GM13977 (cell line): ENCODE measurements around the gene RPL22L1.
"Not testable (repeated sequence)": the region's sequence is repeated elsewhere in the genome, so short reads cannot be mapped to it uniquely, and the experiment has no call there.

Experiments used
- DNase-seq: peaks from one replicate; pipeline ENCODE4 v3.0.0; 2012; ENCODE audit warnings: low spot score
- in situ Hi-C: fragments of 300-500 bp; cut with MboI; formaldehyde crosslinking; loops from one replicate; pipeline ENCODE4 v1.12.0; 2022; ENCODE audit warnings: low sequenced_read_pairs, low pct_unique_long_range_greater_than_20kb, mixed read lengths, inconsistent platforms; ENCODE audit not compliant: unreplicated experiment
- TF ChIP-seq, protein P1 (sequence below): IDR thresholded peaks from 2 replicates; pipeline ENCODE4 v1.5.1; 2012; ENCODE audit warnings: mild to moderate bottlenecking, control low read depth; ENCODE audit not compliant: insufficient read depth; ENCODE audit errors: extremely low read depth, missing control alignments

The RPL22L1 gene

DNA sequence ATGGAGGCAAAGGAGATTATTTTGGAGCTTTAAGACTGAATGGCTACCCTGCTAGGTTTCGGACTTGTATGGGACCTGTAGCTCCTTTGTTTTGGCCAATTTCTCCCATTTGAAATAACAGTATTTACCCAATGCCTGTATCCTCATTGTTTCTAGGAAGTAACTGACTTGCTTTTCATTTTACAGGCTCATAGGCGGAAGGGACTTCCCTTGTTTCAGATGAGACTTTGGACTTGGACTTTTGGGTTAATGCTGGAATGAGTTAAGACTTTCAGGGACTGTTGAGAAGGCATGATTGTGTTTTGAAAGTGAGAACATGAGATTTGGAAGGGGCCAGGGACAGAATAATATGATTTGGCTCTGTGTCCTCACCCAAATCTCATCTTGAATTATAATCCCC is 28.0 kb upstream of the RPL22L1 start:
- in situ Hi-C loops = no loop called here
- no peak for DNase-seq
- TF ChIP-seq, protein P1, sequence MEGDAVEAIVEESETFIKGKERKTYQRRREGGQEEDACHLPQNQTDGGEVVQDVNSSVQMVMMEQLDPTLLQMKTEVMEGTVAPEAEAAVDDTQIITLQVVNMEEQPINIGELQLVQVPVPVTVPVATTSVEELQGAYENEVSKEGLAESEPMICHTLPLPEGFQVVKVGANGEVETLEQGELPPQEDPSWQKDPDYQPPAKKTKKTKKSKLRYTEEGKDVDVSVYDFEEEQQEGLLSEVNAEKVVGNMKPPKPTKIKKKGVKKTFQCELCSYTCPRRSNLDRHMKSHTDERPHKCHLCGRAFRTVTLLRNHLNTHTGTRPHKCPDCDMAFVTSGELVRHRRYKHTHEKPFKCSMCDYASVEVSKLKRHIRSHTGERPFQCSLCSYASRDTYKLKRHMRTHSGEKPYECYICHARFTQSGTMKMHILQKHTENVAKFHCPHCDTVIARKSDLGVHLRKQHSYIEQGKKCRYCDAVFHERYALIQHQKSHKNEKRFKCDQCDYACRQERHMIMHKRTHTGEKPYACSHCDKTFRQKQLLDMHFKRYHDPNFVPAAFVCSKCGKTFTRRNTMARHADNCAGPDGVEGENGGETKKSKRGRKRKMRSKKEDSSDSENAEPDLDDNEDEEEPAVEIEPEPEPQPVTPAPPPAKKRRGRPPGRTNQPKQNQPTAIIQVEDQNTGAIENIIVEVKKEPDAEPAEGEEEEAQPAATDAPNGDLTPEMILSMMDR = no peak

DNA sequence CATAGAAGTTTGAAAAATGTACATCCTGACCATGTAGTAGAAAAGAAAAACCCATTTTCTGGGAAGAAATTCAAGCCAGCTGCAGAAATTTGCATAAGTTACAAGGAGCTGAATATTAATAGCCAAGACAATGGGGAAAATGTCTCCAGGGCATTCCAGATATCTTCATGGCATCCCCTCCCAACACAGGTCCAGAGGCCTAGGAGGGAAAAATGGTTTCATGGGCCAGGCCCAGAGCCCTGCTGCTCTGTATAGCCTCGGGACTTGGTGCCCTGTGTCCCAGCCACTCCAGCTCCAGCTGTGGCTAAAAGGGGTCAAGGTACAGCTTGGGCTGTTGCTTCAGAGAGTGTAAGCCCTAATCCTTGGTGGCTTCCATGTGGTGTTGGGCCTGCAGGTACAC is 27.2 kb upstream of the RPL22L1 start:
- in situ Hi-C loops, DNase-seq: not testable (repeated sequence)

DNA sequence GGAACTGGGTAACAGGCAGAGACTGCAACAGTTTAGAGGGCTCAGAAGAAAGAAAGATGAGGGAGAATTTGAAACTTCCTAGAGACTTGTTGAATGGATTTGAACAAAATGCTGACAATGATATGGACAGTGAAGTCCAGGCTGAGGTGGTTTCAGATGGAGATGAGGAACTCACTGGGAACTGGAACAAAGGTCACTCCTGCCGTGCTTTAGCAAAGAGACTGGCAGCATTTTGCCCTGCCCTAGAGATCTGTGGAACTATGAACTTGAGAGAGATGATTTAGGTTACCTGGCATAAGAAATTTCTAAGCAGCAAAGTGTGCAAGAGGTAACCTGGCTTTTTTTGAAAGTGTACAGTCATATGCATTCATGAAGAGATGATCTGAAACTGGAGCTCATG is 26.8 kb upstream of the RPL22L1 start:
- DNase-seq = no peak
- TF ChIP-seq, protein P1 = no peak
- in situ Hi-C loops = no loop called here

DNA sequence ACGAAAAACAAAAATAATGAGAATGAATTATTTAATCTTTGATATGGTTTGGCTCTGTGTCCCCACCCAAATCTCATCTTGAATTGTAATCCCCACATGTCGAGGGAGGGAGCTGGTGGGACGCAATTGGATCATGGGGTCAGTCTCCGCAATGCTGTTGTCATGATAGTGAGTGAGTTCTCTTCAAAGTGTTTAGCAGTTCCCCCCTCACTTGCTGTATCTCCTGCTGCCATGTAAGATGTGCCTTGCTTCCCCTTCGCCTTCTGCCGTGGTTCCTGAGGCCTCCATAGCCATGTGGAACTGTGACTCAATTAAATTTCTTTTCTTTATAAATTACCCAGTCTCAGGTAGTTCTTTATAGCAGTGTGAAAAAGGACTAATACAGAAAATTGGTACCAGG is 26.3 kb upstream of the RPL22L1 start:
- in situ Hi-C loops, DNase-seq: not testable (repeated sequence)

DNA sequence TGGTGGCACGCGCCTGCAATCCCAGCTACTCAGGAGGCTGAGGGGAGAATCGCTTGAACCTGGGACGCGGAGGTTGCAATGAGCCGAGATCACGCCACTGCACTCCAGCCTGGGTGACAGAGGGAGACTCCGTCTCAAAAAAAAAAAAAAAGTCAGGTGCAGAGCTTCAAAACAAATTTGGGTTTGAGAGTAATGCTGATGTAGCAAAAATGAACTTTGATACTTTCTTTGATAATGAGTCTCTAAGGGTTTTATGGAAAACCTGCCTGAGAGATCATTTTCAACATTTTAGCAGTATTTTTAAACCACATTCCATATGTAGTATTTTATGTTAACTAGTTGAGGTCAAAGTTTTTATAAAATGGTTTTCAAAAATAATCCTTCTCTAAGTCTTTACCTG is 23.9 kb upstream of the RPL22L1 start:
- DNase-seq = no peak
- in situ Hi-C loops = no loop called here
- TF ChIP-seq, protein P1 = no peak

DNA sequence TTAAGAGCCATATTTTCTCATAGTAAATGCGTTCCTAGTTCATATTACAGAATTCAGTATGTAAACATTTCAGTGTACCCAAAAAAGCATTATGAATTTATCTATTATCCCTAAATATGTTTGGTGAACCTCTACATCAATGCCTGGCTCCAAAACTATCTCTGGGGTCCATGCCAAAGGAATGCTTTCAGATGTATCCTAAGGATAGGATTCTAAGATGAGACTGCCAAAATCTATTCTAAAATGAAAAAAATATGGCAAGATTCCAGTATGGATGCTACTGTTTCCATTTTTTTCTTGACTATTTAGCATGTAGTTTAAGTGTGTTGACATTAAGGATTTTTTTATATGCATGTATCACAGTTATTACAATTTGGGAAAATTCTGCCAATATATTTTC is 19.6 kb upstream of the RPL22L1 start:
- no peak for DNase-seq
- in situ Hi-C loops = no loop called here
- TF ChIP-seq, protein P1 = no peak

DNA sequence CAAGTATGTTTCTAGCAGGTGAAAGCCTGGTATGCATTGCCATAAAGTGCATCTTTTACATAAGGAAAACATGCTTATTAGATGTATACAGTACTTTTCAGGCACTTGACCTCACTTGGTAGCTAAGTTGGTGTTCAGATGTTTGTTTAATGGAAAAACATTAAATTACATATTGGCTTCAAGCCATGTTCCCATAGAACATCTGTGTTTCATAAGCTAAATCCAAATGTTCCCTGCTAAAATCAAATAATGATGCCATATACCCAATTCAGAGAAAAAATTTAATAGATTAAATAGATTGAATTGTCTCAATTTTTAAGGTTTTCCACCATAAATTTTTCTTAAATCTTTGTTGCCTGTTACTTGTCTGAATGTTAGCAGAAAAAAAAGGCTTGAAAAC is 19.1 kb upstream of the RPL22L1 start:
- in situ Hi-C loops = no loop called here
- TF ChIP-seq, protein P1 = no peak
- DNase-seq = no peak

DNA sequence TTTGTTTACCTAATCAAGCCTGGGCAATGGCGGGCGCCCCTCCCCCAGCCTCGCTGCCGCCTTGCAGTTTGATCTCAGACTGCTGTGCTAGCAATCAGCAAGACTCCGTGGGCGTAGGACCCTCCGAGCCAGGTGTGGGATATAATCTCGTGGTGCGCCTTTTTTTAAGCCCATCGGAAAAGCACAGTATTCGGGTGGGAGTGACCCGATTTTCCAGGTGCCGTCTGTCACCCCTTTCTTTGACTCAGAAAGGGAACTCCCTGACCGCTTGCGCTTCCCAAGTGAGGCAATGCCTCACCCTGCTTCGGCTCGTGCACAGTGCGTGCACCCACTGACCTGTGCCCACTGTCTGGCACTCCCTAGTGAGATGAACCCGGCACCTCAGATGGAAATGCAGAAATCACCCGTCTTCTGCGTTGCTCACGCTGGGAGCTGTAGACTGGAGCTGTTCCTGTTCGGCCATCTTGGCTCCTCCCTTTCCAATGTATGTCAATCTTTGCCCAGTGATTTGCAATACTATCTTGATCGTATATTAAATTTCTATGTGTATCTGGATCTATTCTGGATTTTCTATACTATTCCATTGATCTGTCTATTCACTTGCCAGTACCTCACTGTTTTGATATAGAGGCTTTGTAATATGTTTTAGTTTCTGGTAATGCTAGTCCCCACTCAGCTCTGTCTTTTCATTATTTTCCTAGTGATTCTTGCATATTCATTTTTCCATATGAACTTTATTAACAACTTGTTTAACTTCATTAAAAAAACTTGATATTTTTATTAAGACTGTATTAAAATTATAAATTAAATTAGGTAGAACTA is 14.3 kb upstream of the RPL22L1 start:
- in situ Hi-C loops, DNase-seq: not testable (repeated sequence)

DNA sequence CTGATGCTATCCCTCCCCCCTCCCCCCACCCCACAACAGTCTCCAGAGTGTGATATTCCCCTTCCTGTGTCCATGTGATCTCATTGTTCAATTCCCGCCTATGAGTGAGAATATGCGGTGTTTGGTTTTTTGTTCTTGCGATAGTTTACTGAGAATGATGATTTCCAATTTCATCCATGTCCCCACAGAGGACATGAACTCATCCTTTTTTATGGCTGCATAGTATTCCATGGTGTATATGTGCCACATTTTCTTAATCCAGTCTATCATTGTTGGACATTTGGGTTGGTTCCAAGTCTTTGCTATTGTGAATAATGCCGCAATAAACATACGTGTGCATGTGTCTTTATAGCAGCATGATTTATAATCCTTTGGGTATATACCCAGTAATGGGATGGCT is 8.7 kb upstream of the RPL22L1 start:
- in situ Hi-C loops, DNase-seq: not testable (repeated sequence)

DNA sequence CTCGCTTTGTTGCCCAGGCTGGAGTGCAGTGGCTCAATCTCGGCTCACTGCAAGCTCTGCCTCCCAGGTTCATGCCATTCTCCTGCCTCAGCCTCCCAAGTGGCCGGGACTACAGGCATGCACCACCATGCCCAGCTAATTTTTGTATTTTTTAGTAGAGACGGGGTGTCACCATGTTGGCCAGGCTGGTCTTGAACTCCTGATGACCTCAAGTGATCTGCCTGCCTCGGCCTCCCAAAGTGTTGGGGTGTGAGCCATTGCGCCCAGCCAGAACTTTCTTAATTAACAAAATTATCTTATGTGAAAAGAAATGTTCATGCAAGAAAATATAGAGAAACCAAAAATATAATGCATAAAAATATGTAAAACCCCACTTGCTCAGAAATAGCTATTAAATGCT is 7.3 kb upstream of the RPL22L1 start:
- in situ Hi-C loops, DNase-seq: not testable (repeated sequence)
